Measurements from ENCODE around the gene KIF24.

- no peak for TF ChIP-seq SMC3 (IDR thresholded peaks at IDR 0.05; ENCODE audit: low read depth, low read length)
- TF ChIP-seq RCOR1 (IDR thresholded peaks at IDR 0.05; ENCODE audit: insufficient replicate concordance, low read length): no peak
- no peak for TF ChIP-seq ELK1 (IDR thresholded peaks at IDR 0.05; ENCODE audit: borderline replicate concordance, low read depth, low read length)
- no peak for TF ChIP-seq POLR2A (IDR thresholded peaks at IDR 0.05; ENCODE audit: low read depth, low read length)
- TF ChIP-seq CTCF (conservative IDR thresholded peaks at IDR 0.05; ENCODE audit: low read depth, low read length): no peak
- TF ChIP-seq CEBPB (IDR thresholded peaks at IDR 0.05; ENCODE audit: low read depth, low read length): no peak
- TF ChIP-seq RAD21 (IDR thresholded peaks at IDR 0.05; ENCODE audit: low read length): no peak
- TF ChIP-seq USF2 (IDR thresholded peaks at IDR 0.05; ENCODE audit: low read depth, low read length): no peak
These were observed 47.0 kb upstream of the KIF24 start for GRCh38 chr9:34375901-34376595.
